Neural progenitor cell (in vitro differentiated cells): Measurements from ENCODE around the gene DYSF. TPM values are rescaled to one million over a fixed set of nuclear protein-coding genes. Genes with fewer than 3 reads are reported as not detected.

ENCODE experiments used
- DNase-seq: peaks from one replicate; pipeline ENCODE4 v3.0.0-alpha.2; 2016; ENCODE audit warnings: low spot score
- H2AFZ ChIP-seq: fragments of 200-600 bp; sonication (generic); replicated peaks from 2 replicates; pipeline ENCODE4 v1.6.1; 2016; ENCODE audit warnings: antibody characterized with exemption
- H3F3A ChIP-seq: fragments of 200-600 bp; sonication (generic); 2 replicates; pipeline ENCODE4 v1.6.1; 2016; ENCODE audit warnings: antibody characterized with exemption, low read depth
- H3K27ac ChIP-seq: fragments of 200-600 bp; sonication (generic); 2 replicates; pipeline ENCODE4 v1.5.1; 2016; ENCODE audit warnings: mild to moderate bottlenecking
- H3K27me3 ChIP-seq: fragments of 200-600 bp; sonication (generic); 2 replicates; pipeline ENCODE4 v1.6.1; 2016; ENCODE audit warnings: mild to moderate bottlenecking, moderate library complexity
- H3K36me3 ChIP-seq: fragments of 200-600 bp; sonication (generic); 2 replicates; pipeline ENCODE4 v1.5.1; 2016
- H3K4me1 ChIP-seq: fragments of 200-600 bp; sonication (generic); 2 replicates; pipeline ENCODE4 v1.6.1; 2016; ENCODE audit warnings: mixed run types
- H3K4me2 ChIP-seq: fragments of 200-600 bp; sonication (generic); 2 replicates; pipeline ENCODE4 v1.6.1; 2016
- H3K4me3 ChIP-seq: fragments of 200-600 bp; sonication (generic); 2 replicates; pipeline ENCODE4 v1.5.1; 2016
- H3K79me2 ChIP-seq: fragments of 200-600 bp; sonication (generic); 2 replicates; pipeline ENCODE4 v1.6.1; 2016; ENCODE audit warnings: low read depth
- H3K9ac ChIP-seq: fragments of 200-600 bp; sonication (generic); 2 replicates; pipeline ENCODE4 v1.6.1; 2016
- H3K9me3 ChIP-seq: fragments of 200-600 bp; sonication (generic); 2 replicates; pipeline ENCODE4 v1.5.1; 2016; ENCODE audit warnings: low read depth
- H4K20me1 ChIP-seq: fragments of 200-600 bp; sonication (generic); 2 replicates; pipeline ENCODE4 v1.6.1; 2016; ENCODE audit warnings: low read depth
- H3K27ac Mint-ChIP-seq: 3 replicates; pipeline ENCODE4 v1.8.0; 2021; ENCODE audit warnings: mixed read lengths
- H3K27me3 Mint-ChIP-seq: 2 replicates; pipeline ENCODE4 v1.8.0; 2022; ENCODE audit warnings: low read depth, mild to moderate bottlenecking, inconsistent platforms, moderate library complexity, mixed read lengths; ENCODE audit not compliant: insufficient read depth
- H3K36me3 Mint-ChIP-seq: 3 replicates; pipeline ENCODE4 v1.8.0; 2021; ENCODE audit warnings: mixed read lengths
- H3K4me1 Mint-ChIP-seq: 3 replicates; pipeline ENCODE4 v1.8.0; 2021; ENCODE audit warnings: mixed read lengths
- H3K4me3 Mint-ChIP-seq: 3 replicates; pipeline ENCODE4 v1.8.0; 2021; ENCODE audit warnings: mild to moderate bottlenecking, moderate library complexity, mixed read lengths
- H3K9me3 Mint-ChIP-seq: 3 replicates; pipeline ENCODE4 v1.8.0; 2020; ENCODE audit warnings: mixed read lengths
- EZH2 ChIP-seq: fragments of 200-600 bp; sonication (generic); IDR thresholded peaks from 2 replicates; pipeline ENCODE4 v1.6.1; 2017; ENCODE audit warnings: antibody characterized with exemption, mild to moderate bottlenecking, moderate library complexity
- EZH2phosphoT487 ChIP-seq: fragments of 200-600 bp; sonication (generic); IDR thresholded peaks from 2 replicates; pipeline ENCODE4 v1.6.1; 2017; ENCODE audit warnings: antibody characterized with exemption
- total RNA-seq: library from RNA; depleted of rRNA; stranded (reverse); fragments of >200 nt; gene quantifications from 2 replicates; pipeline ENCODE4 v1.2.3, GENCODE V29; 2015; ENCODE audit warnings: low replicate concordance
- TF ChIP-seq, protein P1 (sequence below): fragments of 200-600 bp; sonication (generic); IDR thresholded peaks from 2 replicates; pipeline ENCODE4 v1.5.1; 2017; ENCODE audit warnings: antibody characterized with exemption, mild to moderate bottlenecking

Gene DYSF
- total RNA-seq, 1 donor from 2014 or later: 0.39 TPM

DNA sequence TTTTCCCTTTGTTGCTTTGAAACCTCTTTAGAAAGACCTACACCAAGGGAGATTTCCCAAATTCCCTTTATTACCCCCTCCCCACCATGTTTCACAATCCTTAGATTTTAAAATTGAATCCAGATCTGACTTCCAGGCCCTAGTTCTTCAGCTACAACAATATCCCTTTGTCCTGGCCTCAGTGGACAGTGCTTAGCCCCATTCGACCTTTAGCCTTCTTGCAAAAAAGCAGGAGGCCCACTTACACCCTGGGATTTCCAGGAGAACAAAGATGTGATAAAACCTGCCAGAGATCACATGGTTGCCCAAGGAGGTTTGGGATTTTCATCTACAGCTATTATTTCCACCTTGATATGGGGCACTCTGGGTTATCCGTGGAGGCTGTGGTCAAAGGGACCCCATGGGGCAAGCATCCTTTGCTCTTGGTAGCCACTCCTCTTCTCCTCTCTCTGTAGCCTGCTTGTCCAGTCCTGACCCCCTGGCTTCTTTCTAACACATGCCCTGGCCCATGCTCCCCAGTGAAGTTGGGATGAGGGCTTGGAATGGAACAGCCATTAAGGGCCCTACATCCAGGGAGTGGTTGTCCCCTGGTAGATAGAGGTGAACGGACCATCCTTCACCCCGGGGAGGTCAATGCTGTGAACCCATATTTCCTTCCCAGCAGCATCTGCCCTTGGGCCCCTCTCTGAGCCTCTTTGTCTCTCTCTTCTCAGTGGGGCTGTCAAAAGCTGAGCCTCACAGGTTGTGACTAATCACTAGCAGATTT, 267.4 kb downstream of the DYSF start:
- Mint-ChIP-seq H3K27ac (no peak overlapping the region), H3K4me3 (no peak overlapping the region)
- DNase-seq: no peak

DNA sequence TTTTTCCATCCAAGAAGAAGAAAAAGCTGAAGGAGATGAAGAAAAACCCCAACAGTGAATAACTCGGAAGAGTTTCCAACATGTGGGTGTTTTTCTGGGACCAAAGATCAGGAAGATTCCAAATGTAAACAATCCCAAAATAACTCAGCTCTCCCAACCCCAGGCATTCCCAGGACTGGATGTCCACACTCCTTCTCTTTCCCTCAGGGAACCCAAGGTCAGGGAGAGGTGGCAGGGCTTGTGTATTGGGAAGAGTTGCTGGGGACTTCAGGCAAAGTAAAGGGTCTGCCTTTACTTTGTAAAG, 268.0 kb downstream of the DYSF start:
- Histone ChIP-seq H3K4me3 (no peak overlapping the region), H3K79me2 (no peaks in the 10 kb centered on the region), H4K20me1 (no peaks in the 10 kb centered on the region), H3K27me3 (no peaks in the 10 kb centered on the region), H3K4me1 (peaks cover 11% of the 10 kb centered on the region), H3F3A (no peaks in the 10 kb centered on the region), H3K9me3 (no peaks in the 10 kb centered on the region), H3K4me2 (no peak overlapping the region), H3K36me3 (no peaks in the 10 kb centered on the region), H3K9ac (no peak overlapping the region), H3K27ac (no peak overlapping the region), H2AFZ (no peak overlapping the region)
- no peak for DNase-seq
- H3K27me3 Mint-ChIP-seq: peaks cover 3% of the 10 kb centered on the region
- H3K4me3 Mint-ChIP-seq: no peak overlapping the region
- H3K4me1 Mint-ChIP-seq: peaks cover 16% of the 10 kb centered on the region
- TF ChIP-seq EZH2 (no peak), EZH2phosphoT487 (no peak)
- TF ChIP-seq, protein P1, sequence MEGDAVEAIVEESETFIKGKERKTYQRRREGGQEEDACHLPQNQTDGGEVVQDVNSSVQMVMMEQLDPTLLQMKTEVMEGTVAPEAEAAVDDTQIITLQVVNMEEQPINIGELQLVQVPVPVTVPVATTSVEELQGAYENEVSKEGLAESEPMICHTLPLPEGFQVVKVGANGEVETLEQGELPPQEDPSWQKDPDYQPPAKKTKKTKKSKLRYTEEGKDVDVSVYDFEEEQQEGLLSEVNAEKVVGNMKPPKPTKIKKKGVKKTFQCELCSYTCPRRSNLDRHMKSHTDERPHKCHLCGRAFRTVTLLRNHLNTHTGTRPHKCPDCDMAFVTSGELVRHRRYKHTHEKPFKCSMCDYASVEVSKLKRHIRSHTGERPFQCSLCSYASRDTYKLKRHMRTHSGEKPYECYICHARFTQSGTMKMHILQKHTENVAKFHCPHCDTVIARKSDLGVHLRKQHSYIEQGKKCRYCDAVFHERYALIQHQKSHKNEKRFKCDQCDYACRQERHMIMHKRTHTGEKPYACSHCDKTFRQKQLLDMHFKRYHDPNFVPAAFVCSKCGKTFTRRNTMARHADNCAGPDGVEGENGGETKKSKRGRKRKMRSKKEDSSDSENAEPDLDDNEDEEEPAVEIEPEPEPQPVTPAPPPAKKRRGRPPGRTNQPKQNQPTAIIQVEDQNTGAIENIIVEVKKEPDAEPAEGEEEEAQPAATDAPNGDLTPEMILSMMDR: no peak
- peaks cover 6% of the 10 kb centered on the region for H3K9me3 Mint-ChIP-seq
- H3K27ac Mint-ChIP-seq: no peak overlapping the region
- no peaks in the 10 kb centered on the region for H3K36me3 Mint-ChIP-seq

More for the DNA sequence above, 267.4 kb downstream of the DYSF start:
- Histone ChIP-seq H3K27ac (no peak overlapping the region), H3F3A (no peaks in the 10 kb centered on the region), H3K9me3 (no peaks in the 10 kb centered on the region), H3K79me2 (no peaks in the 10 kb centered on the region), H3K27me3 (no peaks in the 10 kb centered on the region), H4K20me1 (no peaks in the 10 kb centered on the region), H3K4me3 (no peak overlapping the region), H3K36me3 (no peaks in the 10 kb centered on the region), H3K4me1 (peaks cover 11% of the 10 kb centered on the region), H2AFZ (no peak overlapping the region), H3K9ac (no peak overlapping the region), H3K4me2 (no peak overlapping the region)
- TF ChIP-seq EZH2phosphoT487: no peak
- TF ChIP-seq EZH2: no peak
- TF ChIP-seq, protein P1: no peak
- Mint-ChIP-seq H3K4me1 (peaks cover 16% of the 10 kb centered on the region), H3K27me3 (peaks cover 3% of the 10 kb centered on the region), H3K36me3 (no peaks in the 10 kb centered on the region), H3K9me3 (peaks cover 6% of the 10 kb centered on the region)

DNA sequence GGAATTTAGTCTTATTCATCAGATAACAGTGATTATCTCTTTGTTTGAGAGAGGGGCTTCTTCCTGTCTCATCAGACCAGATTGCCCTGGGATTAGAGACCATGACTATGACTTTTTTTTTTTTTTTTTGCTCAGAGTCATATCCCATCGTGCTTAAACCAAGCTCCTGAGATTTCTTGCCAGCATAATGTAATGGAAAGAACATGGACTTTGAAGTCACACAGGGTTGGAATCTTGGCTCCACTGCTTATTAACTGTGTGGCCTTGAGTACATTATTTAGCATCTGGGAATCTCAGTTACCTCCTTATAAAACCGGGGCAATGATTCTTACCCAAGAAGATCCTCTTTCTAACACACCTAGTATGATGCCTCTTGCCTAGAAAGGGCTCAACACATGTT, 268.3 kb downstream of the DYSF start:
- Histone ChIP-seq H3K9ac (no peak overlapping the region), H3K36me3 (no peaks in the 10 kb centered on the region), H3K79me2 (no peaks in the 10 kb centered on the region), H3K27me3 (no peaks in the 10 kb centered on the region), H3F3A (no peaks in the 10 kb centered on the region), H3K9me3 (no peaks in the 10 kb centered on the region), H3K27ac (no peak overlapping the region), H3K4me2 (no peak overlapping the region), H2AFZ (no peak overlapping the region), H3K4me1 (peaks cover 11% of the 10 kb centered on the region), H4K20me1 (no peaks in the 10 kb centered on the region), H3K4me3 (no peak overlapping the region)
- Mint-ChIP-seq H3K4me1 (peaks cover 16% of the 10 kb centered on the region), H3K36me3 (no peaks in the 10 kb centered on the region), H3K4me3 (no peak overlapping the region), H3K27me3 (peaks cover 3% of the 10 kb centered on the region), H3K9me3 (peaks cover 6% of the 10 kb centered on the region), H3K27ac (no peak overlapping the region)
- no peak for TF ChIP-seq EZH2
- TF ChIP-seq, protein P1: no peak
- TF ChIP-seq EZH2phosphoT487: no peak
- no peak for DNase-seq
